WI38 (cell line): Measurements from ENCODE around the gene TCEANC.
"Not testable (repeated sequence)": the region's sequence is repeated elsewhere in the genome, so short reads cannot be mapped to it uniquely, and the experiment has no call there.

Experiments
- H3K4me3 ChIP-seq: 2 replicates; pipeline ENCODE4 v1.5.1; 2011; ENCODE audit warnings: low read depth, mild to moderate bottlenecking, control low read depth, low read length
- CTCF ChIP-seq: IDR thresholded peaks from 2 replicates; pipeline ENCODE4 v1.5.1; 2012; ENCODE audit warnings: low read depth, mild to moderate bottlenecking, control low read depth, low read length

Gene TCEANC

GRCh38 chrX:13647709-13648212 lies 5.2 kb upstream of the TCEANC start:
- TF ChIP-seq CTCF: no peak
- H3K4me3 ChIP-seq: no peak overlapping the region

GRCh38 chrX:13648336-13648735 lies 4.6 kb upstream of the TCEANC start:
- not testable (repeated sequence) for H3K4me3 ChIP-seq

GRCh38 chrX:13649838-13650237 lies 3.1 kb upstream of the TCEANC start:
- no peak overlapping the region for H3K4me3 ChIP-seq
- no peak for TF ChIP-seq CTCF

DNA sequence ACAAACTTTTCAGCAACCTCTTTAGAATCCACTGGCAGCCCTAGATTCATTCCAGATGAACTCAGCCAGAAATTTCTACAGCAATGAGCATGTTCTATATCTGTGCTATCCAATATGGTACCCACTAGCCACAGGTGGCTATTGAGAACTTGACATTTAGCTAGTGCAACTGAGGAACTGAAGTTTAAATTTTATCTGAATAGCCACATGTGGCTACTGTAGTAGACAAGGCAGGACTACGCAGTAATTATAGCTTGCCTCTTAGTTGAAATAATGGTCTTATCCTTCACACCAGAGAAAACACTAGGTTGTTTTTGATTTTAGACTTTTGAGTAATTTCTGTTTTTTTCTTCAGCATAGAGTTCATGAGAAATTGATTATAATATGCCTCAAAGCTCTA lies 2.6 kb upstream of the TCEANC start:
- no peak overlapping the region for H3K4me3 ChIP-seq
- TF ChIP-seq CTCF: no peak

DNA sequence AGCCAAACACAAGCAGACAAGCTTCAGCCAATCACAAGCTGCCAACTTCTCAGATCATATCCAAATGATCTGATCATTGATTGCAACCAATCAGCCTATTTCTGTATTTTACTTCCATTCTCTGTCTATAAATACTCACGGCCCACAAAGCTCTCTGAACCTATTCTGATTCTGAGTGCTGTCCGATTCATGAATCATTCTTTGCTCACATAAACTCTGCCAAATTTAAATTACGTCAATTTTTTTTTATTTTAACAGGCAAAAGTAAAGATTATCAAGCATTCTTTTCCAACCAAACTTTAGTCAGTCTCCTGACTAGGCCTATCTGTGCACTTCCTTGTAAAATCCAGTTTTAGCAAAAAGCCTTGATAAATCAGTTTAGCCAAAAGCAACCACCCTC lies 1.8 kb upstream of the TCEANC start:
- no peak for TF ChIP-seq CTCF
- H3K4me3 ChIP-seq: no peak overlapping the region

- H3K4me3 ChIP-seq: peak overlapping the region; percentile 58
- no peak for TF ChIP-seq CTCF
Observed at GRCh38 chrX:13652287-13652793, 601 bp upstream of the TCEANC start.

DNA sequence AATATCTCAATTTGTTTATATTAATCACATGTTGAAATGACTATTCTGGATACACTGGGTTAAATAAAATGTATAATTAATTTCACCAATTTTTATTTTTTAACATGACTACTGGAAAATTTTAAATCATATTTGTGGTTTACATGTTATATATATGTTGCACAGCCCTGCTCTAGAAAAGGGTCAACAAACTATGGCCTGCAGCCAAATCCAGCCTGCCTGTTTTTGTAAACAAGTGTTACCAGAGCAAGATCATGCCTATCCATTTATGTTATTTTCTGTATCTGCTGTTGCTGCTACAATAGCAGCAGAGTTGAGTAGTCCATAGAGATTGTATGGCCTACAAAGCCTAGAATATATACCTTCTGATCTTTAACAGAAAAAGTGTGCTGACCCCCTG lies 1.2 kb downstream of the TCEANC start:
- no peak for TF ChIP-seq CTCF
- H3K4me3 ChIP-seq: no peak overlapping the region

- no peak for TF ChIP-seq CTCF
Observed at GRCh38 chrX:13655674-13656073, 2.7 kb downstream of the TCEANC start.

More at GRCh38 chrX:13655674-13656073, 2.7 kb downstream of the TCEANC start:
- H3K4me3 ChIP-seq: no peak overlapping the region
